GM21529 (cell line): ENCODE measurements around the gene PRCD.

Experiments used
- ATAC-seq: cut with Tn5 transposase; IDR thresholded peaks from one replicate; pipeline ENCODE4 v1.9.1; 2021; ENCODE audit not compliant: unreplicated experiment

PRCD gene, protein sequence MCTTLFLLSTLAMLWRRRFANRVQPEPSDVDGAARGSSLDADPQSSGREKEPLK

DNA sequence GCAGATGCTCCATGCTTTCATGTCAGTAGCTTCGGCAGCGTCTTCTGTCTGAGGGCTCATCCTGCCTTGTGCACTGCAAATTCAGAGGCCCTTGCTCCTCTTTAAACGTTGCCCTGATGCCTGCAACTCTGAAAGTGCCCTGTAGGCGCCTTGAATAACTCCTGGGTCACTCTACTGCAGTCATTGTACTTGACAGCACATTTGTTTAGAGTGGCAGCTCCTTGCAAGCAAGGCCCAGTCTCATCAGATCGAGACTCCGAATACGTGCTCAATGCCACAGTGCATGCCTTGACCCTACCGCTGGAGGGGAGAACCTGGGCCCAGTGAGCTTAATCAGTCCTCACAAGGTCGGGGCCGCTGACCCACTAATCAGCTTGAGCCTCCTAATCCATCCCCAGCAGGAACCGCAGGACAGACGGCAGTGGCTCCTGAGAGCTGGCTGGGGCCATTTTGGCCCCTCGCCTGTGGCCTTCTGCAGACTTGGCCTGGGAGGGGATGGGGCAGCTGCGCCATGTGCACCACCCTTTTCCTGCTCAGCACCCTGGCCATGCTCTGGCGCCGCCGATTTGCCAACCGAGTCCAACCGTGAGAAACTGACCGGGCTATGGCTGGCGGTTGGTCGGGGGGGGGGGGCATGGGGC is at the start of gene PRCD:
Gene PRCD, plus strand, starts transcription at position 414 of the 641 bp plus-strand sequence. Its CDS starts 98 bp downstream, at position 512.
- ATAC-seq = no peak

DNA sequence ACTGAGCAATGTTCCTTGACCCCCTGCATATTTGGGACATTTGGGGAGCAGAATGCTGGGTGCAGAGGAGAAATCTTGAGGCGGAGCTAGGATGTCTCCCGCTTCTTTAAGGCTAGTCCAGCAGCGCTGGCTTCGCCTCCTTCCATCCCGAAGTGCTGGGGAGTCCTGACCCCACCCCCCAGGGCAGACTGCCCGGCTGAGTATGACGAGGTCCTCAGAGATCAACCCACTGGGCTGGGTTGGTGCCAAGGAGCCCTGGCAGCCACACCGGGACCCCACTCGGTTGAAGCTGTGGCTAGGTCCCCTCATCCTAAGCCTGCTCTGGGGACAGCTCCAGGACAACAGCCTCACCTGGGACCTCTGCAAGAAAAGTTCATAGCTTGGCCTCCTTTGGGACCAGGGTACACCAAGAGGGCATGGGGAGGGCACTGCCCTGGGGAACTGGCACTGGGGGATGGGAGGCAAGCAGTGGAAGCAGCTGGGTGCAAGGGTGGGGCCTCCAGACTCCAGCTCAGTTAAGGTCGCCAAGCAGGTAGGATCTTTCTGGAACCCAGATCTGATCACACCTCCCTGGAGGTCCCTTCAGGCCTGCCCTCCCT is 49.6 kb upstream of the PRCD start:
- ATAC-seq = no peak

DNA sequence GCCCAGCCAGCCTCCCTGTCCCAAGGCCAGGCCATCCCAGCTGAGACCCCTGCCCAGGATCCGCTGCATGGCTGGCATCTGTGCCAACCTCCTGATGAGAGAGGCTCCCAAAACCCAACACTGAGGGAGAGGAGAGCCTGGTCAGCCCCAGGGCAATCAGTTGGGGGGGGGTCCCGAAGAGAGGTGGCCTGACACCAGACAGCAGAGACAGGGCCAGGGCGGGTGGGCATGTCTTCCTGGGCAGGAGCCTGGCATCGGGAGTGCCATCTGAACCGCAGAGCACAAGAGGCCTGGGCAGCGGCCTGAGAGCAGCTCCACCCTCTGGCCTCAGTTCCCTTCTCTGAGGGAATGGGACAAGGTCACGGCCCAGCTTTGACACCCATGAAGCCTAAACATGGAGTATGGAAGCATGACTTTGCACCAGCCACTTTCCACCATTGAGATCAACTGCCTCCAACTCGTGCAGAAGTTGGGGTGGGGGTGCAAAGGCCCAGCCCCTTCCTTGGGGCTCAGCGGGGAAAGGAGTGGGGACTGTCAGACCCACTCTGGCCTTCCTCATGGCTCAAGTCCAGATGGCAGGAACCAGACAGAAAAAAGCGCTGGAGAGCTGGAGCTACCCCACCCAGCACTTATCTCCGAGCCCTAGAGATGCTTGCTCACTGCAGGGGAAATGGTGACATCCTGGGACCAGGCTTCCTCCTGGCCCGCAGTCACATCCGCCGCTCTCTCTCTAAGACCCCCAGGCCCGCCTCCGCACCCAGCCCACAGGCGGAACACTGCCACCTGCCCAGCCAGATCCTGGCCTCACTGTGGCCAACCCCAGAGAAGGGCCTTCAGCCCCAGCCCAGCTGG is 48.3 kb upstream of the PRCD start:
- ATAC-seq = no peak

DNA sequence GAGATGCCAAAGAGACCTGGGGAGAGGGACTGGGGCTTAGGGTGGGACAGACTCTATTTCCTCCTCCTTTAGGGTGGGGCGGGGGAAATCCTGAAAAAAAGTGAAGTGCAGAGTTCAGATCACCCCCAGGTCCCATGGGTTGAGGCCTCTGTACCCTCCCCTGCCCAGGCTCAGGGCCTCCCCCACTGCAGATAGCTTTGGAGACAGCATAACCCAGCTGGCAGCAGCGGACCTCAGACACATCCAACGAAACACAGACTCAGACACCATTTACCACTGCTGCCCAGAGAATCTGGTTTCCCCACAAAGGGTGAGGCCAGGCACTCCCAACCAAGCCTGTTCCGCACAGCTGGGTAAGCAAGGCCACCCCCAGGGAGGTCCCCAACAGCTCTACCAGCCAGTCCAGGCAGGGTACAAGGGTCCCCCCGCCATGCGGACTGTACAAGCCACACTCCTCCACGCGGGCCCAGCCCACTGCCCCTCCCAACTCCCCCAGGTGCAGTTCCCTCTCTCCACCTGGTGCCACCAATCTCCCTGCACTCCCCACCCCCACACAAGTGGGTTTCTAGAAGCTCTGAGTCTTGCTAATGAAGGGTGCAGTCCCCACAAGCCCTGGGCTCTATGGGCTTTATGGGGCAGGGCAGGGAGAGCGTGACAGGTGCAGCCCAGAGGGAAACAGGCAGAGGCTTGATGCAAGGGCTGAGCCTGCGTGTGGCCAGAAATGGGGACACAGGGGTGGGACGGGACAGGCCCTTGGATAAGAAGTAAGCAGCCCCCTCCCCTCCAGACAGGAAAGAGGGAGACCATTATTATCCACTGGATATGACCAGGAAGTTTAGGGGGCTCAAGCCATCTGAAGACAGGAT is 47.5 kb upstream of the PRCD start:
- peak; percentile 37 for ATAC-seq

DNA sequence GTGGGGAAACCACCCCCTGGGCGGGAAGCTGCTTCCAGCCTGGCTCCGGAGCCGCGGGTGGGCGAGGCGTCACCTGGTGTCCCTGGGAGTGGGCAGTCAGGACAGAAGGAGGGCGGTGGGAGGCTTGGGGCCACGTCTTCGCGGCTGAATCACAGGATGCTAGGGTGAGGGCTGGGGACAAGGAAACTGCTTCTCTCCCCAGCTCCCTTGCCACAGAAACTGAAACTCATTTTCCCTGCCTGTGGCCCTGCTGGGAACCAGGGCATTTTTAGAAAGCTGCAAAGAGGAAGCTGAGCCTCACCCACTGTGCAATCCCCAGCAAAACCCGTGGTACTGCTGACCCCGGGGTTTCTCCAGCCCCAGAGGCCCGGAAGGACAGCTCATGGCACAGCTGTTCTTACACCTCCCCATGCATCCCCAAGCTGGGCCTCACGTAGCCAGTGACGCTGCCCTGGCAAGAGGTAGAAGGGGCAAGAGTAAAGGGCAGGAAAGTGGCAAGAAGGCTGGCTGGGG is 46.8 kb upstream of the PRCD start:
- ATAC-seq = peak; percentile 48

DNA sequence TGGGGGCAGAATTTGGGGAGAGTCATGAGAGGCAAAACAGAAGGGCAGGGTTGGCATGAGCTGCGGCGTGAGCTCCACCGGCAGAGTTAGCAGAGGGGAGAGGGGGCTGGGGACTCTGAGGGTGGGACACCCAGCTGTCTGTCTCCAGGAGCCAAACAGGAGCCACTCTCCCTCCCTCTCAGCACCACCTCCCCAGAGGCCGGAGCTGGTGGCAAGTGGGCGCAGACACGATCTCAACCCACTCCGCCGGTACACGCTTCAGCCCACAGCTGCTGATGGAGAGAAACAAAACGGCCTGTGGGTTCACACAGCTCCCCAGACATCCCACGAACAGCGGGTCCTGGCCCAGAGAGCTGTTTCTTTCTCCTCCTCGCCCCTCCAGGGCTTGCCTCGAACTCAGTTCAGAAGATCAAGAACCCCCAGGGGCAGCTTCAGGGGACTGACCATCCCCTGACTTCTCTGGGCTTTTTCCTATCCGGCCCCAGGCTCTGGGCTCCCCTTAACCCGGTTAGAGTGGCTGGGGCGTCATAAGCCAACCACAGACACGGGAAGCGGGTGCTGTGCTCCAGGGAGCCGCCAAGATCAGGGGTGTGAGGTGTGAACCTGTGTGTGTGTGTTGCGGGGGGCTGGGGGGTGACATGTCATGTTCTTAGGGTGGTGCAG is 46.2 kb upstream of the PRCD start:
- ATAC-seq = no peak

DNA sequence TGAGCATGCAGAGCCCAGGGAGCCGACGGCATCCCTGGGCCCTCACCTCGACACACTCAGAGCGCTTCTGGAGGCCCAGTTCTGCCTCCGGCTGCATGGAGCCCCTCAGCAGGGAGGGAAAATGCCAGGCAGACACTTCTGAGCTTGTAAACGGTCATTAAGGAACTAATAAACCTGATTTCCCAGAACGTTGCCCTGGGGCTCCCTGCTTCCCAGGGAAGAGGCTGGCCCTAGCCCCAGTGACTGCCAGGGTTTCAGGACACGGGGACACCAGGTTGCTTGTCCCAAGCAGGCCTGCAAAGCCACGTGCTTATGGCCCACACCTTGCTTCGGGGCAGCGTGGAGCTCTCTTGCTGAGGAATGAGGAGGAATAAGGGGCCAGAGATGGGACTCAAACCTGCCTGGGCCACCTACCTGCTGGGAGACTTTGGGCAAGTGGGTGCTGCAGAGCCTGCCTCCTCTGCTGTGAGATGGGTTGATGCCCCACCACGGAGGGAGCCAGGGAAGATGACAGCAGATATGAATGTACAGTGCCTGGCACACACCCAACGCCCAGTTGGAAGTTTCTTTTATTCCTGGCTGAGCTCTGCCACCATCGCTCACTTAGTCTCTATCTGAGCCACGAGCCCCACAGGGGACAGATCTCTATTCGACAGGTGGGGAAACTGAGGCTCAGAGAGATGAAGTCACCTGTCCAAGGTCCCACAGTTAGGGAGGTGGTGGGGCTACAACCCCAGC is 44.0 kb upstream of the PRCD start:
- no peak for ATAC-seq

DNA sequence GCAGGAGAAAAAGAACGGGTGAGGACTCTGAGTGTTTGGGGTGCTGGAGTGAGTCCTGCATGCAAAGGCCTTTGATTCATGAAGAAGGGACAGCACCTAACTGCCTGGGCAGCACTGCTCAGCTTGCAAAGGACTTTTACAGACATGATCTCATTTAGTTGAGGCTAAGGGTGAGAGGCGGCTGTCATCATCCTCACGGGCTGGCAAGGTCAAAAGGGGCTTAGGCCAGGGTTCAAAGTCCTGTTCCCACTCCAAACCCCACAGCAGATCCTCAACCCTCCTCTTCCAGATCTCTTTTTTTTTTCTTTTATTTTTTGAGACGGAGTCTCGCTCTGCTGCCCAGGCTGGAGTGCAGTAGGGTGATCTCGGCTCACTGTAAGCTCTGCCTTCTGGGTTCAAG is 43.4 kb upstream of the PRCD start:
- ATAC-seq = no peak

DNA sequence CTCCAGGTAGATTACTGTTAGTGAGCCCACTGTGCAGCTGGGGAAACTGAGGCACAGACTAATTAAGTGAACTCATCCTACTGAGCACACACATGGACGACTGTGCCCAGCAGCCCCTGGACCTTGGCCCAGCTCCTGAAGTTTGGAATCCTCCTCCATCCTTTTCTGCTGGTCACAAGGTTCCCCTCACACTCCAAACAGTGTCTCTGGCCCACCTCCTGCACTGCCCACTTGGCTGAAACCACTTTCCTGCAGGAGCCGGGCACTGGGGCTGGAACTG is 42.2 kb upstream of the PRCD start:
- no peak for ATAC-seq

DNA sequence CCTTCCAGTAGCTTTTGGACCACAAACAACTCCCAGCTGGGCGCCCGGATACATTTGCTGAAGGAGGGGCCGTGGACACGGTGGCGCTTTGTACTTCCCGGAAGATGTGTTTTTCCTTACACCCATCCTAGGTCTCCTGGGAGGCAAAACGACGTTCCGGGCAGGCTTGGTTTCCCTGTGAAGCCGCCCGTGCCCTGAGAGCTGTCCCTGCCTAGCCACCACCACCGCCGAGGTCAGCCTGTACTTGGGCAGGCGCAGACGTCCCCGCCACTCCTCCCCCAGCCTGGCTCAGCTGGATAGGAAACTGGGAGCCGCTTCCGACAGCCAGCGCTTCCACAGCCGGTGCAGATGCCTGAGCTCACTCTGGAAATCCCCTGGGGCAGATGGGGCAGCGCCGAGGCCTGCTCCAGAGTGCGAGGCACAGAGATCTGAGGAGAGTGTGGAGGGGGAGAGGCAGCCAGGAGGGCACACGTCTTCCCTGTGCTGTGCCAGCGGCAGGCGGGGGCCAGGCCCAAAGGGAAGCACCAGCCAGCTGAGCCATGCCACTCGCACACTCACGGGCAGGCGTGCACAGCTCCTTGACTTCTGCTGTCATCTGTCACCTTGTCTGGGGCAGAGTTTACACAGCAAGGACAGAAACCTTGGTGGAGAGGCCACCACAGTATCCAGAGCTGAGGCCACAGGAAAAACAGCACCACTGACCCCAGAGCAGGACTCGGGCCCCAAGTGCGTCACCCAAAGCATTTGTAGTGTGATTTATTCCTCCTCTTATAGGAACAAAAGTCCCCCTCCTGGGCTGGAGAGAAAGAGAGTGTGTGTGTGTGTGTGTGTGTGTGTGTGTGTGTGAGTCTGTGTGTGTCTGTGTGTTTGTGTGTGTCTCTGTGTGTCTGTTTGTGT is 41.6 kb upstream of the PRCD start:
- ATAC-seq = no peak

DNA sequence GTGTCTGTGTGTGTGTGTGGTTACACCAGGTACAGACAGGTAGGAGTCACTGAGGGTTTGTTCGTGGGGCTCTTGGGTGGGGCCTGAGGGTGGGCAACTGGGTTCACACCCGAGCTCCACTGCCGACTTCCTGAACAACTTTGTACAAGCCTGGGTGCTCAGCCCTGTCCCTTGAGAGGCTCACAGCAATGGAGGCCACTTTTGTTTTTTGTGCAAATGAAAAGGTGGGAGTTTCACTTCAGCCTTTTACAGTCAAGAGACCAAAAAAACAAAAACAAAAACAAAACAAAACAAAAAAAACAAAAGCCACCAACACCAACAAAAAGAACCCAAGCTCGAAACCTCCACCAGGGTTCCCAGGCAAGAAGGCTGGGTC is 41.0 kb upstream of the PRCD start:
- no peak for ATAC-seq

DNA sequence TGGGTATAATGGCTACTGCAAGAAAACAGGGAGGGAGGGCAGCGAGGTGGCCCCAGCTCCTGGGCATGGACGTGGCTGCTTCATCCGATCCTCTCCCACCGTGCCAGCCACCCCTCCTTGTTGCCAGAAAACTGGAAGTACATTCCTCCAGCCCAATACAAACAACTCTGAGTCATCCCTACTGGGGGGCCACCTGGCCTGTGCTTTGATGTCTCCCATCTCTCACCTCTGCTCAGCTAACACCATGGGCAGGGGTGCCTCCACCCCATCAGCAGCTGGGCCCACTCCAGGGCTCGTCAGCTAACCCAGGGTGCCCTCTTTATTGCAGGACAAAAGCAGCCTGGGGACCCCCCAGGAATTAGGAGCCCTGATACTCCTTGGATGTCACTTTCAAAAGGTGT is 40.6 kb upstream of the PRCD start:
- ATAC-seq = no peak

DNA sequence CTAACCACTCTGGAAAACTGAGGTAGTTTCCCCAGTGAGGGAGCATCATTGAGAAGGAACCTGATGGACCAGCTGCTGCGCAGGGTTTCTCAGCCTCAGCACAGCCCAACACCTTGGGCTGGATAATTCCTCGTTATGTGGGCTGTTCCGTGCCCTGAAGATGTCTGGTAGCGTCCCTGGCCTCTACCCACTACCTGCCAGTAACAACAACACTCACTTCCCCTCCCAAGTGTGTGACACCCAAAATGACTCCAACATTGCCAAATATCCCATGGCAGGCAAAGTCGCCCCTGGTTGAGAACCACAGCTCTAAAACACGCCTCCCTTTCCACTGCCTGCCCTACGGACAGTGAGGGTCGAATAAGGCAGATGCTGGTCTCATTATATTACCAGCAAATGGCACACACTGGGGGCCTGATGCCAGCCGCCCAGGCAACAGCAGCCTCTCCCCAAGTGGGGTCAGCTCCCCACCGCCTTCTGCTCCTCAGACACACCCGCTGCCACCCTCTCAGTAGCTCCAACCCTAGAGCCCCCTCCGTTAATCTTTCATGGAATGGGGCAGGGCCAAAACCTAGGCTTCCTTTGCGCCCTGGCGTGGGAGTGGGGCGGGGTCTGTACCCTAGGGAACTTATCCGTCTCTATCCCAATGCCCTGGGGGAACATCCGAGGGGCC is 39.6 kb upstream of the PRCD start:
- peak; percentile 3 for ATAC-seq

DNA sequence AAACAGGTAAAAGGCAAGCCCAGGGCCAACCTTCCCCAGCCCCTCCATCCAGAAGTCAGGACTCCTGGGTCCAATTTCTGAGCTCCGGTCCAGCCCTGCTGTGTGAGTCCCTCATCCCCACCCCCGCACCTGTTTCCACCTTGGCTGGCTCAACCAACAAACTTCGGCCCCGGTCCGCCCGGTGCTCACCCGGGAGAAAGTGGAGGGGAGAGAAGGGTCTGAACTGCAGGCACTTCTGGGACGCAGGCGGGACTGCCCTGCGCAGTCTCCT is 39.2 kb upstream of the PRCD start:
- ATAC-seq = peak; percentile 16

DNA sequence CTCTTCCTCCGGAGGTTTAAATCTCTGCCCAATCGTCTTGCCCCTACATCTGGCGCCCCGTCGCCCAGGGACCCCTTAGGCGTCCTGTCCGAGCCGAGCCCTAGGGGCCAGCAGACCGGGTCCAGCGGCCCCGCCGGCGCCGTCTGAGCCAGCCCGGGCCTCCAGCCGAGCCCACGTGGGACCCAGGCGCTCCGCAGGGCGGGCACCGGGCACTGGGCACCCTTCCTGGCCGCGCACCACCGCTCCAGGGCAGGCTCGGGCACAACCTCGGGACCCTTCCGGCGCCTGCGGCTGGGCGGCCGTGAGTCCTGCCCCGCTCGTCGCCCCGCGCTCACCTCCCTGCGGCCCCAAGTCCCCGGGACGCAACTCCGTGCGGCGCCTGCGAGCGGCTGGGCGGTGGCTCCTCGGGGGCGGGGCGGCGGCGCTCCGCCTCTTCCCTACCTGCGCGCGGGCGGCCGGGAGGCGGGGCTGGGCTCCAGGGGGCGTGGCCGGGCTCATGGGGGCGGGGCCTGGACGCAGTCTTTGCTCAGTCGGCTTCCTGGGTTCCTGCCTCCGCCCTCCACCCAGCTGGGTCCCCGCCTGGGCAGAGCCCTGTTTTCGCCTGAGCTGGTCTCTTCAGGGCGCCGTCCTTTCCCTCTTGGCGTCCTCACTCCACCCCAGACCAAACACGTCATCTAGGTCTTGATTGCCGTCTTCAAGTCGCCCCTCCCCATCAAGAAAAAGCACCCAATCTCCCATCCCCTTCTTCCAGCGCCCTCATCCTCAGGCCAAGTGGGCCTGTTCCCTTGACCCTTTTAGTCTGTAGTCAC is 38.6 kb upstream of the PRCD start, which contains the start of gene RHBDF2:
Gene RHBDF2, minus strand, starts transcription at position 406 of the 809 bp plus-strand sequence. CDS start 19,899 bp downstream, outside the sequence.
- ATAC-seq = peak; percentile 53

DNA sequence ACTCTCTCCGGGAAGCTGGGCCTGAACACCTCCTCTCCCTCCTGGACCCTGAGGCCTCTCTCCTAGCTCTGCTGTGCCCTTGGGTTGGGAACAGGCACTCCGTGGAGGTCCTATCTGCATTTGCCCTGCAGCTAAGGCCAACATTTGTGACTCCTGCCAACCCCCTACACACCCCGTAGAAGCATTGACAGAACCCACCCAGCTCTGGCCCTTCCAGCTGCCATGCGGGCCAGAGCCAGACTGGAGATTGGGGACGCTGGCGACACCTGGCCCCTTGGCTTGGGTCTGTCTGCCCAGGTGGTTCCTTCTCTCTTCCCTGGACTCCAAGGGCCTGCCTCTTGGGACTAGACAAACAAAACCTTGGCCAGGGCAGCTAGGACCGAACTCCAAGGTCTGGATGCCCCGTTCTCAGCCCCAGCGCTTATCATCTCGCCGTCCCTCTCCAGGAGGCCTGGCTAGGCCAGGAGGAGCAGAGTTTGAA is 38.0 kb upstream of the PRCD start:
- ATAC-seq = no peak
